ENCODE results near the gene ANKRD61.

DNA sequence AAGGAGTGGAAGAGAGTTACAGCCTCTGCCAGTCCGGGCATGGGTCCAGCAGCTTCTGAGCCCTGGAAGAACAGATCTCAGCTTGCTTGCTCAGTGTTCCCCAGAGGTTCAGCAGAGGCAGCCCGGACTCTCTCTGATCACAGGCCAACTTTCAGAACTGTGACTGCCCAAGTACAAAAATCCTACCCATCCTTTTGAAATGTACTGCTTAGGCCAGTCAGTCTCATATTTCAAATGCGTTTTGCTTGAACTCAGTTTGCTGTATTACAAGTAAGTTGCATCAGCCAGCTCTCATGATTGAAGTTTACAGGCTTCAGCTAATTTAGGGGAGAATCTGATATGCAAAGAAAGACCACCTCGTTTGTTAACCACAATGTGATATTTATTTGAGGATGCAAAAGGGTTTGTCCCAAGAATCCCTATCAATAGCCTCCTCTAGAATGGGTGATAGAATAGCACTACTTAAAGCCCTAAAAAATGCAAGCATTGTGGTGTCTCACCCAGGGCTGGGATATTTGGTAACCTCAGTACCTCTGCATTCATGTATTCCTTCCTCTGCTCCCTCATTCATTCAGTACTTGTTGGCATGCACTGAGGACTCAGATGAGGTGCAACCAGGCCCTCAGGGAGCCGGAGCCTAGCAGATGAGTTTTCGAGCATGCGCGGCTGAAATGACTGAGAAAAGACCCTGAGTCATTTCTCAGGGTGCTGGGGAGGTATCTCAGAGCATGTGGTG is 15.1 kb upstream of the ANKRD61 start:
- TF ChIP-seq, protein P1, sequence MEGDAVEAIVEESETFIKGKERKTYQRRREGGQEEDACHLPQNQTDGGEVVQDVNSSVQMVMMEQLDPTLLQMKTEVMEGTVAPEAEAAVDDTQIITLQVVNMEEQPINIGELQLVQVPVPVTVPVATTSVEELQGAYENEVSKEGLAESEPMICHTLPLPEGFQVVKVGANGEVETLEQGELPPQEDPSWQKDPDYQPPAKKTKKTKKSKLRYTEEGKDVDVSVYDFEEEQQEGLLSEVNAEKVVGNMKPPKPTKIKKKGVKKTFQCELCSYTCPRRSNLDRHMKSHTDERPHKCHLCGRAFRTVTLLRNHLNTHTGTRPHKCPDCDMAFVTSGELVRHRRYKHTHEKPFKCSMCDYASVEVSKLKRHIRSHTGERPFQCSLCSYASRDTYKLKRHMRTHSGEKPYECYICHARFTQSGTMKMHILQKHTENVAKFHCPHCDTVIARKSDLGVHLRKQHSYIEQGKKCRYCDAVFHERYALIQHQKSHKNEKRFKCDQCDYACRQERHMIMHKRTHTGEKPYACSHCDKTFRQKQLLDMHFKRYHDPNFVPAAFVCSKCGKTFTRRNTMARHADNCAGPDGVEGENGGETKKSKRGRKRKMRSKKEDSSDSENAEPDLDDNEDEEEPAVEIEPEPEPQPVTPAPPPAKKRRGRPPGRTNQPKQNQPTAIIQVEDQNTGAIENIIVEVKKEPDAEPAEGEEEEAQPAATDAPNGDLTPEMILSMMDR (IDR thresholded peaks at IDR 0.05; ENCODE audit: low read length), result no peak
- no peak for TF ChIP-seq EZH2 (IDR thresholded peaks at IDR 0.05; ENCODE audit: borderline replicate concordance, low read length)
